Smooth muscle cell (in vitro differentiated cells): Measurements from ENCODE around the gene THOC2. TPM values are rescaled to one million over a fixed set of nuclear protein-coding genes. Genes with fewer than 3 reads are reported as not detected.

Experiments
- DNase-seq: peaks from one replicate; lab custom pipeline; 2025; ENCODE audit not compliant: unreplicated experiment; lab: John Stamatoyannopoulos, UW
- H2AFZ ChIP-seq: fragments of 200-600 bp; sonication (generic); 2 replicates; pipeline ENCODE4 v1.6.0; 2016; ENCODE audit warnings: antibody characterized with exemption, low read depth, mild to moderate bottlenecking
- H3F3A ChIP-seq: fragments of 200-600 bp; sonication (generic); 2 replicates; pipeline ENCODE4 v1.6.0; 2017; ENCODE audit warnings: antibody characterized with exemption, low read depth
- H3K27ac ChIP-seq: fragments of 200-600 bp; sonication (generic); 2 replicates; pipeline ENCODE4 v1.5.1; 2016; ENCODE audit warnings: low read depth, mild to moderate bottlenecking
- H3K27me3 ChIP-seq: fragments of 200-600 bp; sonication (generic); 2 replicates; pipeline ENCODE4 v1.6.1; 2016; ENCODE audit warnings: low read depth, mild to moderate bottlenecking
- H3K36me3 ChIP-seq: fragments of 200-600 bp; sonication (generic); 2 replicates; pipeline ENCODE4 v1.5.1; 2016; ENCODE audit warnings: low read depth
- H3K4me1 ChIP-seq: fragments of 200-600 bp; sonication (generic); 2 replicates; pipeline ENCODE4 v1.5.1; 2016; ENCODE audit warnings: low read depth
- H3K4me2 ChIP-seq: fragments of 200-600 bp; sonication (generic); 2 replicates; pipeline ENCODE4 v1.6.0; 2016; ENCODE audit warnings: mild to moderate bottlenecking
- H3K4me3 ChIP-seq: fragments of 200-600 bp; sonication (generic); 2 replicates; pipeline ENCODE4 v1.5.1; 2016; ENCODE audit warnings: mild to moderate bottlenecking
- H3K79me2 ChIP-seq: fragments of 200-600 bp; sonication (generic); 2 replicates; pipeline ENCODE4 v1.6.0; 2016; ENCODE audit warnings: low read depth, mild to moderate bottlenecking
- H3K9ac ChIP-seq: fragments of 200-600 bp; sonication (generic); 2 replicates; pipeline ENCODE4 v1.6.0; 2016; ENCODE audit warnings: low read depth
- H3K9me3 ChIP-seq: fragments of 200-600 bp; sonication (generic); replicated peaks from 2 replicates; pipeline ENCODE4 v1.5.1; 2016; ENCODE audit warnings: low read depth
- H4K20me1 ChIP-seq: fragments of 200-600 bp; sonication (generic); 2 replicates; pipeline ENCODE4 v1.6.0; 2016; ENCODE audit warnings: low read depth
- WGBS: methylation state at CpG from one replicate; pipeline ENCODE4 v1.1.7; 2016; ENCODE audit warnings: low lambda C conversion rate; 5-methylcytosine and 5-hydroxymethylcytosine counted together
- polyA plus RNA-seq: library from polyadenylated mRNA; unstranded; fragments of >200 nt; fragmentation: Nextera tagmentation; extraction: Ambion mirVana; gene quantifications from 2 replicates; pipeline ENCODE4 v1.2.1, GENCODE V29; 2016
- total RNA-seq: library from RNA; depleted of rRNA; stranded (reverse); fragments of >200 nt; gene quantifications from 2 replicates; pipeline ENCODE4 v1.2.3, GENCODE V29; 2014
- TF ChIP-seq, protein P1 (sequence below): fragments of 200-600 bp; sonication (generic); IDR thresholded peaks from 2 replicates; pipeline ENCODE4 v1.5.1; 2017; ENCODE audit warnings: borderline replicate concordance, mild to moderate bottlenecking, antibody characterized with exemption; ENCODE audit not compliant: insufficient read depth, poor library complexity, severe bottlenecking

The THOC2 gene
- total and polyA plus RNA-seq, 2 experiments from 2014 or later, result 56.8 to 115 TPM

- Histone ChIP-seq H3K4me2 (no peak overlapping the region), H3K27ac (no peak overlapping the region), H3K9me3 (no peaks in the 10 kb centered on the region), H3K9ac (no peak overlapping the region), H3K36me3 (no peaks in the 10 kb centered on the region), H3K4me1 (no peaks in the 10 kb centered on the region), H3K79me2 (no peaks in the 10 kb centered on the region), H3F3A (no peaks in the 10 kb centered on the region), H2AFZ (no peak overlapping the region), H4K20me1 (no peaks in the 10 kb centered on the region), H3K4me3 (no peak overlapping the region), H3K27me3 (no peaks in the 10 kb centered on the region)
- WGBS, result 77% methylated on average over 2 of the region's 2 CpGs
- TF ChIP-seq, protein P1, sequence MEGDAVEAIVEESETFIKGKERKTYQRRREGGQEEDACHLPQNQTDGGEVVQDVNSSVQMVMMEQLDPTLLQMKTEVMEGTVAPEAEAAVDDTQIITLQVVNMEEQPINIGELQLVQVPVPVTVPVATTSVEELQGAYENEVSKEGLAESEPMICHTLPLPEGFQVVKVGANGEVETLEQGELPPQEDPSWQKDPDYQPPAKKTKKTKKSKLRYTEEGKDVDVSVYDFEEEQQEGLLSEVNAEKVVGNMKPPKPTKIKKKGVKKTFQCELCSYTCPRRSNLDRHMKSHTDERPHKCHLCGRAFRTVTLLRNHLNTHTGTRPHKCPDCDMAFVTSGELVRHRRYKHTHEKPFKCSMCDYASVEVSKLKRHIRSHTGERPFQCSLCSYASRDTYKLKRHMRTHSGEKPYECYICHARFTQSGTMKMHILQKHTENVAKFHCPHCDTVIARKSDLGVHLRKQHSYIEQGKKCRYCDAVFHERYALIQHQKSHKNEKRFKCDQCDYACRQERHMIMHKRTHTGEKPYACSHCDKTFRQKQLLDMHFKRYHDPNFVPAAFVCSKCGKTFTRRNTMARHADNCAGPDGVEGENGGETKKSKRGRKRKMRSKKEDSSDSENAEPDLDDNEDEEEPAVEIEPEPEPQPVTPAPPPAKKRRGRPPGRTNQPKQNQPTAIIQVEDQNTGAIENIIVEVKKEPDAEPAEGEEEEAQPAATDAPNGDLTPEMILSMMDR, result no peak
- DNase-seq, result no peak
These were observed 132.7 kb downstream of the THOC2 start for GRCh38 chrX:123600181-123600580.

- Histone ChIP-seq H4K20me1 (no peaks in the 10 kb centered on the region), H3K27ac (no peak overlapping the region), H3K79me2 (no peaks in the 10 kb centered on the region), H3K9ac (no peak overlapping the region), H3K27me3 (no peaks in the 10 kb centered on the region), H3K4me3 (no peak overlapping the region), H3K4me1 (no peaks in the 10 kb centered on the region), H3F3A (no peaks in the 10 kb centered on the region), H2AFZ (no peak overlapping the region), H3K9me3 (no peaks in the 10 kb centered on the region), H3K36me3 (no peaks in the 10 kb centered on the region), H3K4me2 (no peak overlapping the region)
- WGBS, result 54% methylated on average over 6 of the region's 6 CpGs
- no peak for DNase-seq
- TF ChIP-seq, protein P1, result no peak
These were observed 141.9 kb downstream of the THOC2 start for GRCh38 chrX:123590842-123591486.

- Histone ChIP-seq H3K4me1 (no peaks in the 10 kb centered on the region), H3K9ac (no peak overlapping the region), H3K36me3 (no peaks in the 10 kb centered on the region), H3K4me3 (no peak overlapping the region), H3K4me2 (no peak overlapping the region), H3K27me3 (no peaks in the 10 kb centered on the region), H2AFZ (no peak overlapping the region), H3F3A (no peaks in the 10 kb centered on the region), H3K79me2 (no peaks in the 10 kb centered on the region), H3K9me3 (no peaks in the 10 kb centered on the region), H3K27ac (no peak overlapping the region), H4K20me1 (no peaks in the 10 kb centered on the region)
- no peak for DNase-seq
- WGBS, result 82% methylated on average over 3 of the region's 3 CpGs
- TF ChIP-seq, protein P1, result no peak
These were observed 144.1 kb downstream of the THOC2 start for GRCh38 chrX:123588723-123589122.

DNA sequence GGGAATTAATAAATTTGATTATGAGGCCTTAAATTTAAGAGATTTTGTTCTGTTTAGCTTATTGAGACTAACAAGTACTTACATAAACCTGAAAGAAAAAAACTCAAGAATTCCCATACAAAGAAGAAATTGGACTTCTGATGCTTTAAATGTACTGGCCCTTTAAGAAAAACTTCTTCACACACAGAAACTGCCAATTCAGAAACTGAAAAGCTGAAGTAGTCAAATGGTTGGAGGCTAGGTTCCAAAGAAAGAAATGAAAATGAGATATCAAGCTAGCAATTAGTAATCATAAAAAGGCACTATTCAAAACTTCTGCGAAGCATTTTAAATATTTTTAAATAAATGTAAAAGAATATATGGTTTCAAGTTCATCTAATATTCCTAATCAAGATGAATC is 151.3 kb downstream of the THOC2 start:
- H3K9ac ChIP-seq, result no peak overlapping the region
- TF ChIP-seq, protein P1, result no peak

More for the DNA sequence above, 151.3 kb downstream of the THOC2 start:
- Histone ChIP-seq H4K20me1 (no peaks in the 10 kb centered on the region), H3K4me2 (no peak overlapping the region), H3K79me2 (no peaks in the 10 kb centered on the region), H3K4me1 (no peaks in the 10 kb centered on the region), H3F3A (no peaks in the 10 kb centered on the region), H3K27ac (no peak overlapping the region), H3K27me3 (no peaks in the 10 kb centered on the region), H3K9me3 (no peaks in the 10 kb centered on the region), H2AFZ (no peak overlapping the region), H3K4me3 (no peak overlapping the region), H3K36me3 (no peaks in the 10 kb centered on the region)
- WGBS, result 58% methylated on average over 1 of the region's 1 CpG
- DNase-seq, result no peak
